ENCODE measurements around the gene ATP13A2. TPM values are rescaled to one million over a fixed set of nuclear protein-coding genes. Genes with fewer than 3 reads are reported as not detected.

ATP13A2 gene
- total RNA-seq, 1 experiment from 2014 or later: 28.6 TPM

Other genes starting within 250 kb of the ATP13A2 start
- not detected in 2 replicates for gene RNU1-2, start 115.9 kb downstream of the ATP13A2 start, total RNA-seq (2014; rRNA removed; shearing (Covaris generic); ENCODE audit: low replicate concordance)
- gene CROCC, start 90.0 kb downstream of the ATP13A2 start, total RNA-seq (2014; rRNA removed; shearing (Covaris generic); ENCODE audit: low replicate concordance): 18.1 and 36.9 TPM in 2 replicates
- 112 and 123 TPM in 2 replicates for gene MFAP2, start 31.3 kb downstream of the ATP13A2 start, total RNA-seq (2014; rRNA removed; shearing (Covaris generic); ENCODE audit: low replicate concordance)
- 332 and 487 TPM in 2 replicates for gene SDHB, start 42.1 kb upstream of the ATP13A2 start, total RNA-seq (2014; rRNA removed; shearing (Covaris generic); ENCODE audit: low replicate concordance)
- 0.20 TPM in 1 of 2 replicates, not detected in the other for gene PADI2, start 107.5 kb upstream of the ATP13A2 start, total RNA-seq (2014; rRNA removed; shearing (Covaris generic); ENCODE audit: low replicate concordance)
- gene PADI1, start 193.2 kb upstream of the ATP13A2 start, total RNA-seq (2014; rRNA removed; shearing (Covaris generic); ENCODE audit: low replicate concordance): 0.03 TPM in 1 of 2 replicates, not detected in the other
- gene PADI3, start 237.2 kb upstream of the ATP13A2 start, total RNA-seq (2014; rRNA removed; shearing (Covaris generic); ENCODE audit: low replicate concordance): 0.53 and 7.3 TPM in 2 replicates

All from MG63 (cell line).